Measurements from ENCODE around the gene TIMM23B. TPM values are rescaled to one million over a fixed set of nuclear protein-coding genes. Genes with fewer than 3 reads are reported as not detected.
"Not testable (repeated sequence)": the region's sequence is repeated elsewhere in the genome, so short reads cannot be mapped to it uniquely, and the experiment has no call there.

Gene TIMM23B
- total RNA-seq, 1 donor from 2014 or later, result 23.5 TPM

GRCh38 chr10:49972094-49972493 is 30.2 kb downstream of the TIMM23B start:
- intact Hi-C loops (cut with micrococcal nuclease), result not testable (repeated sequence)

GRCh38 chr10:49977756-49978155 is 35.9 kb downstream of the TIMM23B start:
- intact Hi-C loops (cut with micrococcal nuclease), result not testable (repeated sequence)

DNA sequence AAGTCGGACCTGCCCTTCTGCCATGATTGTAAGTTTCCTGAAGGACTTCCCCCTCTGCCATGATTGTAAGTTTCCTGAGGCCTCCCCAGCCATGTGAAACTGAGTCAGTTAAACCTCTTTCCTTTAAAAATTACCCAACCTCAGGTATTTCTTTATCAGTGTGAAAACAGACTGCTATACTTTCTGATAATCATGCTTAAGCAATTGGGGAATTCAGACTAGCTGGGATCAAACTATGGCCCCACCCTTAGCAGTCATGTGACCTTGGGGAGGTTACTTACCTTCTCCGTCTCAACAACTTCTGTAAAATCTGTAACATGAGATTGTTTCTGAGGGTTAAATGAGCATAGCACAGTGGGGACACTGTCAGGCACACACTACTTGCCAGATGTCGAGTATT is 45.4 kb downstream of the TIMM23B start:
- intact Hi-C loops (cut with micrococcal nuclease), result not testable (repeated sequence)

DNA sequence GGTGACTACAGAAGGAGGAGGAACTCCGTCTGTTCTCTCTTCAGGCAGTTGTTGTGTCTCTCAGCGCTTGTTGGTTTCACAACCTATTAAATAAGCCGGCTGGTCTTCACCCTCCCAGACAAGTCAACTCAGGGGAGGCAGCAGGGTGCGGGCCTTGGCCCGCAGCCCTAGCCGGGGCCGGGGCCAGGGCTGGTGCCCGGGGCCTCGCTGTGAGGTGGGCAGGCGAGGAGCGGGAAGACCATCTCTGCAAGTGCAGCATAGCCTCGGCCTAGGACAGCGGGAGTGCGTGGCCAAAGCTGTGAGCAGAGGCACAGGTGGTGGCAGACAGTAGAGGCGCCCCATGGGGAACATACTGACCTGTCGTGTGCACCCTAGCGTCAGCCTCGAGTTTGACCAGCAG is 46.5 kb downstream of the TIMM23B start, which contains the start of gene AGAP6:
AGAP6 (plus strand) TSS at position 31 of the 400 bp plus-strand sequence; CDS start at position 341, 310 bp downstream.
- intact Hi-C loops (cut with micrococcal nuclease), result not testable (repeated sequence)

DNA sequence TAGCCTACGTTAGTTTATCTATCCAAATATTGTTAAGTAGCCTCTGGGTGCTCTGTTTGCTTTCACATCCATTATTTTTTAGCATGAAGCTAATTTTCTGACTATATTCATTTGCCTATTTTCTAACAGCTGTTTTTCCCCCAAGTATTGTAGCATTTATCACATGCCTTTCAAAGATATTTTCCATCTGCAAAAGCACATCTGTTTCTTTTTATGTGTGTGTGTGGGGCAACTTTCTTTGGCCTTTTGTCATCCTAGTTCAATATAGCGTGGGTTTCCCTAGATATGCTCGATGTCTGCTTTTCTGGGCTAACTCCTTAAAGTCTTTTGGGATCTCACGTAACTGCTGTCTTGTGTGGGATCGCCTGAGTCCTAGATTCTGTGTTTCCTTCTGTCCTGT is 53.5 kb downstream of the TIMM23B start:
- intact Hi-C loops (cut with micrococcal nuclease), result not testable (repeated sequence)

DNA sequence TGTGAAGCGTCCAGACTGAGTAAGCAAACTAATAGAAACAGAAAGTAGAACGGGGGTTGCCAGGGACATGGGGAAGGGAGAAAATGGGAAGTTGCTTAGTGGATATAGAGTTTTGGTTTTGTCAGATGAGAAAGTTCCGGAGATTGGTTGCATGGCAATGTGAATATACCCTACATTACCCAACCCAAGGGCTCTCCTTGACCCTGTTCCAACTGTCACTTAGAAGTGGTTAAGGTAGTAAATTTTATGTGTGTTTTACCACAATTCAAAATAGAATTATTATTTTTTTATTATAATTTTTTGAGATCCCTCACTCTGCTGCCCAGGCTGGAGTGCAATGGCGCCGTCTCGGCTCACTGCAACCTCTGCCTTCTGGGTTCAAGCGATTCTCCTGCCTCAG is 72.2 kb downstream of the TIMM23B start:
- intact Hi-C loops (cut with micrococcal nuclease), result not testable (repeated sequence)

GRCh38 chr10:50015596-50016220 is 73.9 kb downstream of the TIMM23B start:
- intact Hi-C loops (cut with micrococcal nuclease), result not testable (repeated sequence)

DNA sequence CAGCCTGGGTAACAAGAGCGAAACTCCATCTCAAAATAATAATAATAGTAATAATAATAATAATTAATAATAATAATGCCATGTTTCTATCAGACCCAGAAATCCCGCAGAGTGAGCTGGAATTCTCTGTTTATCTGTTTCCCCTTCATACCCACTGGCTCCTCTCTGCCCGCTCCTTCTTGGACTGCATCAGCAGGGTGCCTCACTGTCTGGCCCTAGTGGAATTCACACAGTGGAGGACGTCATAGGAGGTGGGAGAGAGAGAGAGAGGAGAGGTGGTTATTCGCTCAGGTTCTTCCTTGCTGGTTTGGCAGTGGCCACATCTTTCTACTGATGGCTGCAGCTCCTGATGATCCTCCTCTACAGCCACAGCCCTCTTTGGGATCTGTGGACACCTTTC is 75.1 kb downstream of the TIMM23B start:
- intact Hi-C loops (cut with micrococcal nuclease), result not testable (repeated sequence)

DNA sequence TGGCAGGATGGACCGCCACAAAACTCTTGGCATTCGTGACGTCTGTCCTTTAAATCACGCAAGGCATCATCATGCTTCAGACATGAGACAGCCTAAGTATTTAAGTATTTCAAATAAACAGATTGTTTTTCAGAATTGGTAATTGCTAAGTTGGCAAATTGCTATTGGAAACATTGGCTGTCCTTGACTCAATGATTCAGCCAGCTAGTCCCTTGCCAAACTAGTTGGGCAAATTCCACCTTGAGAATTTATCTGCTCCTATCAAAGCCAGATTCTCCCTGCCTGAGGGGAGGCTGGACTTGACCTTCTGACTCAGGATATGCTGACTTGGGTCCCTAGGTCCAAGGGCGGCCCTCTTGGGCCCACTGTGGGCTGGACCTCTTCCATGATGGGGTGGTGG is 75.8 kb downstream of the TIMM23B start:
- intact Hi-C loops (cut with micrococcal nuclease), result not testable (repeated sequence)

DNA sequence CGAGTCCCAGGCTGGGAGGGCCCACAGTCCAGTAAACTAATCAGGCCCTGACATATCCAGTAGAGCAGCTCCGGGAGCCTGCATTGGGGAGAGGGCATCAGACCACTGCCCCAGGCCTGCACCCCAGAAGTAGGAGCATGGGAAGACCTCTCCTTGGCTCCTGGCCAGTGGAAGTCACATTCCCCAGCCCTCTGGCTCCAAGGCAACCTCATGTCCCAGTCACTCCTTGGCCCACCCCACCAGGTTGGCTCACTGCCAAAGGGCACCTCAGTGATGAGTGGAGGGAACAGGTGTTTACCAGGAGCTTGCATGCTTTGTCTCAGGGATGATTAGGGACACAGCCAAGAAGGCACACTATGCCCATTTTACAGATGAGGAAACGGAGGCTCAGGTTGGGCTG is 77.4 kb downstream of the TIMM23B start:
- intact Hi-C loops (cut with micrococcal nuclease), result not testable (repeated sequence)

- intact Hi-C loops (cut with micrococcal nuclease), result not testable (repeated sequence)
Measured at GRCh38 chr10:50020451-50021024, 78.7 kb downstream of the TIMM23B start.

DNA sequence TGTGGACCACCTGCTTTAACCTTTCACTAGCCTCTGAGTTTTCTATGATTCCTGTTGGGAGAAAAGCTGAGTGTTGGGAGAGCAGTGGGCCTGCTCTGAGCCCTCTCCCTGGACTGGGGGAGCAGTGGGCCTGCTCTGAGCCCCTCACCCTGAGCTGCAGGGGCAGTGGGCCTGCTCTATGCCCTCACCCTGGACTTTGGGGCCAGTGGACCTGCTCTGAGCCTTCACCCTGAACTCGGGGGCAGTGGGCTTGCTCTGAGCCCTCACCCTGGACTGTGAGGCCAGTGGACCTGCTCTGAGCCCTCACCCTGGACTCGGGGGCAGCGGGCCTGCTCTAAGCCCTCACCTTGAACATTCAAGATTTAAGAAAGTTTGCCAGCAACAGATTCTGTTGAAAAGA is 79.8 kb downstream of the TIMM23B start:
- intact Hi-C loops (cut with micrococcal nuclease), result no loop called here

Other genes with a start within 250 kb of the TIMM23B start
- 0.12 TPM in 1 of 2 replicates, not detected in the other for gene OGDHL, start 179.7 kb upstream of the TIMM23B start, total RNA-seq
- 33.2 and 33.3 TPM in 2 replicates for gene PARG, start within 50 bp of the TIMM23B start, total RNA-seq
- gene AGAP6, start 46.4 kb downstream of the TIMM23B start, total RNA-seq, result 20.9 TPM in 2 replicates
- gene WASHC2A, start 125.9 kb downstream of the TIMM23B start, total RNA-seq, result 36.5 and 44.8 TPM in 2 replicates

Data from T-helper 1 cell treated with Interleukin-12 subunit alpha and Interleukin-12 subunit beta and Interleukin-4 antibody, amounts not matched to agents 30 ng/mL and 1 ng/mL, for 36 hours (primary cell).